Ovary (tissue), 3 donors: ENCODE results near the gene MKLN1.

Experiments used
- EP300 ChIP-seq: sonication (generic); formaldehyde crosslinking; IDR thresholded peaks from one replicate; pipeline ENCODE4 v1.6.1; 2017; ENCODE audit warnings: antibody characterized with exemption
- POLR2A ChIP-seq: fragments of 450-650 bp; IDR thresholded peaks from one replicate; pipeline ENCODE4 v1.6.1; 2017; ENCODE audit warnings: antibody characterized with exemption, mild to moderate bottlenecking, moderate library complexity
- TF ChIP-seq, protein P1 (sequence below), 3 donors: fragments of 450-650 bp in 2 of 3; fragments of 200-600 bp in 1 of 3; IDR thresholded peaks; one replicate each; pipeline versions ENCODE4 v1.5.1 to v1.8.0; 2016 to 2022; ENCODE audit warnings: antibody characterized with exemption in 3 of 3, mild to moderate bottlenecking in 1 of 3
- donor health status: DM: no; HTN: no; CAD: no.

GRCh38 chr7:131508754-131509486 lies 181.2 kb downstream of the MKLN1 start:
- TF ChIP-seq POLR2A, result no peak
- TF ChIP-seq, protein P1, sequence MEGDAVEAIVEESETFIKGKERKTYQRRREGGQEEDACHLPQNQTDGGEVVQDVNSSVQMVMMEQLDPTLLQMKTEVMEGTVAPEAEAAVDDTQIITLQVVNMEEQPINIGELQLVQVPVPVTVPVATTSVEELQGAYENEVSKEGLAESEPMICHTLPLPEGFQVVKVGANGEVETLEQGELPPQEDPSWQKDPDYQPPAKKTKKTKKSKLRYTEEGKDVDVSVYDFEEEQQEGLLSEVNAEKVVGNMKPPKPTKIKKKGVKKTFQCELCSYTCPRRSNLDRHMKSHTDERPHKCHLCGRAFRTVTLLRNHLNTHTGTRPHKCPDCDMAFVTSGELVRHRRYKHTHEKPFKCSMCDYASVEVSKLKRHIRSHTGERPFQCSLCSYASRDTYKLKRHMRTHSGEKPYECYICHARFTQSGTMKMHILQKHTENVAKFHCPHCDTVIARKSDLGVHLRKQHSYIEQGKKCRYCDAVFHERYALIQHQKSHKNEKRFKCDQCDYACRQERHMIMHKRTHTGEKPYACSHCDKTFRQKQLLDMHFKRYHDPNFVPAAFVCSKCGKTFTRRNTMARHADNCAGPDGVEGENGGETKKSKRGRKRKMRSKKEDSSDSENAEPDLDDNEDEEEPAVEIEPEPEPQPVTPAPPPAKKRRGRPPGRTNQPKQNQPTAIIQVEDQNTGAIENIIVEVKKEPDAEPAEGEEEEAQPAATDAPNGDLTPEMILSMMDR (IDR thresholded peaks at IDR 0.05), result no peak
- TF ChIP-seq EP300, result no peak
